ENCODE data around the gene PCGF3. TPM values are rescaled to one million over a fixed set of nuclear protein-coding genes. Genes with fewer than 3 reads are reported as not detected.

Gene PCGF3
- total and polyA plus RNA-seq, 4 donors = 11.0 to 23.3 (median 14.3) TPM

DNA sequence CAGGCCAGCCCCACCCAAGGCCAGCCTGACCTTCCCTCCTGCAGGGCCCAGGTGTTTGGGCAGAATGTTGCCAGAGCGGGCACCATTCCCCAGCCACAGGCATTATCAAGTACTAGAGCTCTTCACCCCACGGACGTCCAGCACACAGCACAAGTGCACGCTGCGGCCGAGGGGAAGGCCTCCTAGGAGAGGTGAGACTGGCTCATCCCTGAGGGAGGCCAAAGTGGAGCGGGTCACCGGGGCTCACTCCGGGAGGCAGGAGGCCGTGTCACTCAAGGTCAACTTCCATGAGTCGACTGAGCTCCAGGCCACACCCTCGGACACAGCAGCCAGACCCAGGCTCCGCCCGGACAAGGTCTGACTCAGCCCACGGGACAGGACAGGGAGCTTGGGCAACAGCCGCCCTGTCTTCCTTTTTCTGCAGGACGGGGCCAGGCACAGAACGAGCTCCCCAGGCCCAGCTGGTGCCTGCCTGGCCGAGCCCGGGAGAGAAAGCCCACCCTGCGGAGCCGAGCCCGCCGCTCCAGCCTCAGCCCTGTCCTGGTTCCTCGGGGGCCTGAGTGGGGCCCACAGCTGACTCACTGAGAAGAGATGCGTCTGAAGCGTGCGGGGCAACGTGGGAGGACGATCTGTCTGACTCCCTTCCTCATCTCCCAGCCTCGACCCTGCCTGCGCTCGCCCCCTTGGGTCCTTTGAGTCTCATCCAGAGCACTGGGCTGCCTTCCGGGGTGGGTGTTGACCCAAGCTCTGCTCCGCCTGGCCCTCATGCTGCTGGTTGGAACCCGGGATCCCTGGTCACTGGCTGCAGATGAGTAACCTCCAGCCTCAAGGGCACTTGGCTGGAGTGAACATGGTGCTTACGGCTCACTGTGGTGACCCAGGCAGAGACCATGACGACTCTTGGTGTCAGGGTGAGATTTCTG, 18.3 kb upstream of the PCGF3 start:
- H3K4me3 ChIP-seq (ENCODE audit: low read depth in 1 of 3, low read length in 3 of 3) = peak overlapping the region in 1 of 3 donors; percentile 3
- no peak overlapping the region for H3K9ac ChIP-seq (ENCODE audit: low read depth in 1 of 2, low read length in 2 of 2)
- peak overlapping the region; percentile 60 to 79 for H3K27ac ChIP-seq (ENCODE audit: low read depth in 1 of 2, low read length in 2 of 2)
- H3K4me1 ChIP-seq (ENCODE audit: control insufficient read depth in 4 of 4, insufficient read depth in 4 of 4, low read length in 3 of 4) = peaks cover 9 to 32% (median 19%) of the 10 kb centered on the region in 4 donors
- H3K27me3 ChIP-seq (ENCODE audit: control insufficient read depth in 4 of 4, insufficient read depth in 4 of 4, low read length in 3 of 4) = no peaks in the 10 kb centered on the region
- DNase-seq (ENCODE audit: low spot score) = no peak
- WGBS = 53% methylated on average over 38 of the region's 38 CpGs
- no peaks in the 10 kb centered on the region for H3K9me3 ChIP-seq (ENCODE audit: control insufficient read depth in 4 of 4, low read length in 3 of 4)
- TF ChIP-seq HNF4A (conservative IDR thresholded peaks at IDR 0.05) (peak; percentile 77 to 79), SP1 (IDR thresholded peaks at IDR 0.05) (peak; percentile 68), JUND (IDR thresholded peaks at IDR 0.05) (peak in 1 of 2 donors; percentile 76), RXRA (IDR thresholded peaks at IDR 0.05) (peak; percentile 84 to 86), RAD21 (IDR thresholded peaks at IDR 0.05) (no peak), NR2F2 (IDR thresholded peaks at IDR 0.05) (peak; percentile 48)
- TF ChIP-seq, protein P1, sequence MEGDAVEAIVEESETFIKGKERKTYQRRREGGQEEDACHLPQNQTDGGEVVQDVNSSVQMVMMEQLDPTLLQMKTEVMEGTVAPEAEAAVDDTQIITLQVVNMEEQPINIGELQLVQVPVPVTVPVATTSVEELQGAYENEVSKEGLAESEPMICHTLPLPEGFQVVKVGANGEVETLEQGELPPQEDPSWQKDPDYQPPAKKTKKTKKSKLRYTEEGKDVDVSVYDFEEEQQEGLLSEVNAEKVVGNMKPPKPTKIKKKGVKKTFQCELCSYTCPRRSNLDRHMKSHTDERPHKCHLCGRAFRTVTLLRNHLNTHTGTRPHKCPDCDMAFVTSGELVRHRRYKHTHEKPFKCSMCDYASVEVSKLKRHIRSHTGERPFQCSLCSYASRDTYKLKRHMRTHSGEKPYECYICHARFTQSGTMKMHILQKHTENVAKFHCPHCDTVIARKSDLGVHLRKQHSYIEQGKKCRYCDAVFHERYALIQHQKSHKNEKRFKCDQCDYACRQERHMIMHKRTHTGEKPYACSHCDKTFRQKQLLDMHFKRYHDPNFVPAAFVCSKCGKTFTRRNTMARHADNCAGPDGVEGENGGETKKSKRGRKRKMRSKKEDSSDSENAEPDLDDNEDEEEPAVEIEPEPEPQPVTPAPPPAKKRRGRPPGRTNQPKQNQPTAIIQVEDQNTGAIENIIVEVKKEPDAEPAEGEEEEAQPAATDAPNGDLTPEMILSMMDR (IDR thresholded peaks at IDR 0.05; ENCODE audit: low read depth, low read length, missing input control) = no peak
- TF ChIP-seq, protein P2, sequence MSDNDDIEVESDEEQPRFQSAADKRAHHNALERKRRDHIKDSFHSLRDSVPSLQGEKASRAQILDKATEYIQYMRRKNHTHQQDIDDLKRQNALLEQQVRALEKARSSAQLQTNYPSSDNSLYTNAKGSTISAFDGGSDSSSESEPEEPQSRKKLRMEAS (IDR thresholded peaks at IDR 0.05) = no peak
- TF ChIP-seq, protein P3, sequence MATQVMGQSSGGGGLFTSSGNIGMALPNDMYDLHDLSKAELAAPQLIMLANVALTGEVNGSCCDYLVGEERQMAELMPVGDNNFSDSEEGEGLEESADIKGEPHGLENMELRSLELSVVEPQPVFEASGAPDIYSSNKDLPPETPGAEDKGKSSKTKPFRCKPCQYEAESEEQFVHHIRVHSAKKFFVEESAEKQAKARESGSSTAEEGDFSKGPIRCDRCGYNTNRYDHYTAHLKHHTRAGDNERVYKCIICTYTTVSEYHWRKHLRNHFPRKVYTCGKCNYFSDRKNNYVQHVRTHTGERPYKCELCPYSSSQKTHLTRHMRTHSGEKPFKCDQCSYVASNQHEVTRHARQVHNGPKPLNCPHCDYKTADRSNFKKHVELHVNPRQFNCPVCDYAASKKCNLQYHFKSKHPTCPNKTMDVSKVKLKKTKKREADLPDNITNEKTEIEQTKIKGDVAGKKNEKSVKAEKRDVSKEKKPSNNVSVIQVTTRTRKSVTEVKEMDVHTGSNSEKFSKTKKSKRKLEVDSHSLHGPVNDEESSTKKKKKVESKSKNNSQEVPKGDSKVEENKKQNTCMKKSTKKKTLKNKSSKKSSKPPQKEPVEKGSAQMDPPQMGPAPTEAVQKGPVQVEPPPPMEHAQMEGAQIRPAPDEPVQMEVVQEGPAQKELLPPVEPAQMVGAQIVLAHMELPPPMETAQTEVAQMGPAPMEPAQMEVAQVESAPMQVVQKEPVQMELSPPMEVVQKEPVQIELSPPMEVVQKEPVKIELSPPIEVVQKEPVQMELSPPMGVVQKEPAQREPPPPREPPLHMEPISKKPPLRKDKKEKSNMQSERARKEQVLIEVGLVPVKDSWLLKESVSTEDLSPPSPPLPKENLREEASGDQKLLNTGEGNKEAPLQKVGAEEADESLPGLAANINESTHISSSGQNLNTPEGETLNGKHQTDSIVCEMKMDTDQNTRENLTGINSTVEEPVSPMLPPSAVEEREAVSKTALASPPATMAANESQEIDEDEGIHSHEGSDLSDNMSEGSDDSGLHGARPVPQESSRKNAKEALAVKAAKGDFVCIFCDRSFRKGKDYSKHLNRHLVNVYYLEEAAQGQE (IDR thresholded peaks at IDR 0.05) = peak; percentile 46
- no peaks in the 10 kb centered on the region for H3K36me3 ChIP-seq (ENCODE audit: control insufficient read depth in 4 of 4, insufficient read depth in 3 of 4, low read depth in 1 of 4, low read length in 3 of 4)

DNA sequence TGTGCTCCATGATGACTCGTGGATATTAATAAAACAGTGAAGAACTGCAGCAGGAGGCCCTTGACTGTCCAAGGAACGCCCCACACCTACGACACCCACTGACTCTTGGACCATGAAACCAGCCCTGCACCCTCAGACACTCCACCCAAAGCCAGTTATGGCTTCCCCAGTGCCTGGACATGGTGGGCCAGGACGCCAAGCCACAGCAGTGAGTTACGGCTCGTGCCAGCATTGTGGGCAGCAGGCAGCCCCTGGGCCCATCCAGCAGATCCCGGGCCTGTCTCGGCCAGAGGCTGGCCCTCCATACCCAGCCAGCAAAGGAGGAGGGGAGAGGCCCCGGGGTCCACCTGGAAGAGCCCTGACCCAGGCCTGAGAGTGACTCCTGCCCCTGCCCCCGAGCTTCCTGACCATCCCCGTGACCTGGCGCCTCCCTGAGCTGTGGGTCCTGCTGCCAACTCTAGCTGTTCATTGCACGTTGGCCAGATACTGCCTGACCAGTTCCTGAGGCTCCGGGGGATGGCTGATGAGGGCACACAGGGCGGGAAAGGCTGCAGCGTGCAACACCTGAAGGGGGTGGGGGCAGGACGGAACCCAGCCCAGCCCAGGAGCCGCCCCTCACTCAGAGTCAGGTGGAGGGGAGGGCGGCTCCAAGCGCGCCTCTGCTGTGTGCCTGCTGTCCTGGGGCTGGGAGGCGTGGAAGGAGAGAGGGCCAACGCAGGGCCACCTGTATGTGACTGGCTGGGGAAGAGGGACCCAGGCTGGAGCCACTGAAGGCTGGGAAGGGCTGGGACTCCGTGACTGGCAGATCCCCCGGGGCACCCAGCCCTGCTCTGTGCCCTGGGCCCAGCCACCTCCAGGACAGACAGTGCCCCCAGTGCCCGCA, 17.4 kb upstream of the PCGF3 start:
- H3K9ac ChIP-seq (ENCODE audit: low read depth in 1 of 2, low read length in 2 of 2) = no peak overlapping the region
- H3K27ac ChIP-seq (ENCODE audit: low read depth in 1 of 2, low read length in 2 of 2) = peak overlapping the region; percentile 68 to 79
- peaks cover 9 to 32% (median 21%) of the 10 kb centered on the region in 4 donors for H3K4me1 ChIP-seq (ENCODE audit: control insufficient read depth in 4 of 4, insufficient read depth in 4 of 4, low read length in 3 of 4)
- no peaks in the 10 kb centered on the region for H3K9me3 ChIP-seq (ENCODE audit: control insufficient read depth in 4 of 4, low read length in 3 of 4)
- TF ChIP-seq HNF4A (conservative IDR thresholded peaks at IDR 0.05) = peak in 1 of 2 donors; percentile 21
- no peak for TF ChIP-seq JUND (IDR thresholded peaks at IDR 0.05)
- TF ChIP-seq SP1 (IDR thresholded peaks at IDR 0.05) = no peak
- DNase-seq (ENCODE audit: low spot score) = no peak
- 67% methylated on average over 26 of the region's 26 CpGs for WGBS
- H3K36me3 ChIP-seq (ENCODE audit: control insufficient read depth in 4 of 4, insufficient read depth in 3 of 4, low read depth in 1 of 4, low read length in 3 of 4) = no peaks in the 10 kb centered on the region
- no peaks in the 10 kb centered on the region for H3K27me3 ChIP-seq (ENCODE audit: control insufficient read depth in 4 of 4, insufficient read depth in 4 of 4, low read length in 3 of 4)
- peak overlapping the region in 1 of 3 donors; percentile 50 for H3K4me3 ChIP-seq (ENCODE audit: low read depth in 1 of 3, low read length in 3 of 3)
